AG04450 (cell line): ENCODE data around the gene PPIE. TPM values are rescaled to one million over a fixed set of nuclear protein-coding genes. Genes with fewer than 3 reads are reported as not detected.

ENCODE experiments used
- CTCF ChIA-PET: fragments of 300-600, 350-600 bp; formaldehyde crosslinking; extraction: SDS; loops from one replicate; lab custom pipeline; 2022; ENCODE audit warnings: antibody characterized with exemption, inconsistent platforms; lab: Charles Lee
- POLR2A ChIA-PET: fragments of 350-600 bp; formaldehyde crosslinking; extraction: SDS; loops from one replicate; lab custom pipeline; 2021; ENCODE audit warnings: antibody characterized with exemption, inconsistent platforms; lab: Yijun Ruan, JAX
- DNase-seq: peaks from one replicate; pipeline ENCODE4 v3.0.0-alpha.2; 2011; ENCODE audit warnings: low read depth, low spot score
- H3K27ac ChIP-seq: one replicate; pipeline ENCODE4 v1.5.1; 2012; ENCODE audit warnings: low read depth, low read length, control low read depth
- H3K27me3 ChIP-seq: one replicate; pipeline ENCODE4 v1.6.0; 2012; ENCODE audit warnings: low read length; ENCODE audit not compliant: control insufficient read depth, insufficient read depth
- H3K4me3 ChIP-seq: 2 replicates; pipeline ENCODE4 v1.5.1; 2011; ENCODE audit warnings: mild to moderate bottlenecking, low read depth, low read length, control low read depth
- H3K9me3 ChIP-seq: 2 replicates; pipeline ENCODE4 v1.5.1; 2012; ENCODE audit warnings: low read length; ENCODE audit not compliant: control insufficient read depth, insufficient read depth
- CTCF ChIP-seq: IDR thresholded peaks from 2 replicates; pipeline ENCODE4 v1.5.1; 2011; ENCODE audit warnings: low read depth, low read length, control low read depth, inconsistent platforms
- polyA plus RNA-seq: library from polyadenylated mRNA; depleted of rRNA; stranded (reverse); fragments of >200 nt; gene quantifications from 2 replicates; pipeline ENCODE4 v1.2.3, GENCODE V29; 2011

Gene PPIE
- polyA plus RNA-seq, 1 experiment, result 72.5 TPM

- peaks cover 34% of the 10 kb centered on the region for H3K27me3 ChIP-seq
- H3K4me3 ChIP-seq, result no peak overlapping the region
- ChIA-PET POLR2A (no interaction called here), CTCF (interaction anchor here (1.8 kb wide), 1 partner anchor 126 kb away, joined by 4 read pairs; no protein-coding TSS in a partner anchor)
- no peak for DNase-seq
- no peak for TF ChIP-seq CTCF
- no peaks in the 10 kb centered on the region for H3K9me3 ChIP-seq
- H3K27ac ChIP-seq, result no peak overlapping the region
These were observed 6.0 kb upstream of the PPIE start for GRCh38 chr1:39732730-39733129.

- Histone ChIP-seq H3K27me3 (peaks cover 30% of the 10 kb centered on the region), H3K4me3 (no peak overlapping the region), H3K27ac (no peak overlapping the region), H3K9me3 (no peaks in the 10 kb centered on the region)
- ChIA-PET POLR2A (no interaction called here), CTCF (interaction anchor here (0.7 kb wide), 1 partner anchor 75 kb away, joined by 3 read pairs; no protein-coding TSS in a partner anchor)
- DNase-seq, result no peak
- TF ChIP-seq CTCF, result no peak
These were observed 5.5 kb upstream of the PPIE start for GRCh38 chr1:39733161-39733560.

- H3K27me3 ChIP-seq, result peaks cover 18% of the 10 kb centered on the region
- POLR2A ChIA-PET, result no interaction called here
- DNase-seq, result no peak
- no peak overlapping the region for H3K27ac ChIP-seq
- H3K4me3 ChIP-seq, result no peak overlapping the region
- CTCF ChIA-PET, result no interaction called here
- TF ChIP-seq CTCF, result no peak
- H3K9me3 ChIP-seq, result no peaks in the 10 kb centered on the region
These were observed 3.0 kb upstream of the PPIE start for GRCh38 chr1:39735731-39736130.

GRCh38 chr1:39737546-39738169 is 1.0 kb upstream of the PPIE start:
- H3K27ac ChIP-seq, result no peak overlapping the region
- H3K4me3 ChIP-seq, result no peak overlapping the region
- no peak for TF ChIP-seq CTCF
- ChIA-PET POLR2A (no interaction called here), CTCF (interaction anchor here (1.8 kb wide), 1 partner anchor 79 kb away, joined by 7 read pairs; no protein-coding TSS in a partner anchor)
- DNase-seq, result no peak
- peaks cover 14% of the 10 kb centered on the region for H3K27me3 ChIP-seq
- H3K9me3 ChIP-seq, result no peaks in the 10 kb centered on the region

GRCh38 chr1:39745016-39745670 is 6.5 kb downstream of the PPIE start:
- CTCF ChIA-PET, result no interaction called here

More at GRCh38 chr1:39745016-39745670, 6.5 kb downstream of the PPIE start:
- no peaks in the 10 kb centered on the region for H3K27me3 ChIP-seq
- H3K27ac ChIP-seq, result no peak overlapping the region
- H3K9me3 ChIP-seq, result no peaks in the 10 kb centered on the region
- no peak for TF ChIP-seq CTCF
- H3K4me3 ChIP-seq, result no peak overlapping the region
- no peak for DNase-seq
- POLR2A ChIA-PET, result no interaction called here
